Upper lobe of left lung (tissue), 4 donors: ENCODE measurements around the gene ZNF800.
"Not testable (repeated sequence)": the region's sequence is repeated elsewhere in the genome, so short reads cannot be mapped to it uniquely, and the experiment has no call there.

Experiments
- POLR2A ChIP-seq, 4 donors: fragments of 450-650 bp; IDR thresholded peaks; one replicate each; pipeline ENCODE4 v1.5.1; 2016 to 2017; ENCODE audit warnings: antibody characterized with exemption in 4 of 4, mild to moderate bottlenecking in 2 of 4
- TF ChIP-seq, protein P1 (sequence below), 6 experiments: fragments of 450-650 bp in 4 of 6; fragments of 200-600 bp in 2 of 6; sonication (generic) in 2 of 6; IDR thresholded peaks; one replicate each; pipeline ENCODE4 v1.5.1; 2016 to 2019; ENCODE audit warnings: antibody characterized with exemption in 6 of 6

DNA sequence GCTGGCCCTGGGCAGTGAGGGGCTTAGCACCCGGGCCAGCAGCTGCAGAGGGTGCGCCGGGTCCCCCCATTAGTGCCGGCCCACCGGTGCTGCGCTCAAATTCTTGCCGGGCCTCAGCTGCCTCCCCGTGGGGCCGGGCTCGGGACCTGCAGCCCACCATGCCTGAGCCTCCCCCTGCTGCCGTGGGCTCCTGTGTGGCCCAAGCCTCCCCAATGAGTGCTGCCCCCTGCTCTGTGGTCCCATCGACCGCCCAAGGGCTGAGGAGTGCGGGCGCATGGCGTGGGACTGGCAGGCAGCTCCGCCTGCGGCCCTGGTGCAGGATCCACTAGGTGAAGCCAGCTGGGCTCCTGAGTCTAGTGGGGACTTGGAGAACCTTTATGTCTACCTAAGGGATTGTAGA lies 36.8 kb upstream of the ZNF800 start:
- not testable (repeated sequence) for TF ChIP-seq POLR2A (IDR thresholded peaks at IDR 0.05)
- TF ChIP-seq, protein P1, sequence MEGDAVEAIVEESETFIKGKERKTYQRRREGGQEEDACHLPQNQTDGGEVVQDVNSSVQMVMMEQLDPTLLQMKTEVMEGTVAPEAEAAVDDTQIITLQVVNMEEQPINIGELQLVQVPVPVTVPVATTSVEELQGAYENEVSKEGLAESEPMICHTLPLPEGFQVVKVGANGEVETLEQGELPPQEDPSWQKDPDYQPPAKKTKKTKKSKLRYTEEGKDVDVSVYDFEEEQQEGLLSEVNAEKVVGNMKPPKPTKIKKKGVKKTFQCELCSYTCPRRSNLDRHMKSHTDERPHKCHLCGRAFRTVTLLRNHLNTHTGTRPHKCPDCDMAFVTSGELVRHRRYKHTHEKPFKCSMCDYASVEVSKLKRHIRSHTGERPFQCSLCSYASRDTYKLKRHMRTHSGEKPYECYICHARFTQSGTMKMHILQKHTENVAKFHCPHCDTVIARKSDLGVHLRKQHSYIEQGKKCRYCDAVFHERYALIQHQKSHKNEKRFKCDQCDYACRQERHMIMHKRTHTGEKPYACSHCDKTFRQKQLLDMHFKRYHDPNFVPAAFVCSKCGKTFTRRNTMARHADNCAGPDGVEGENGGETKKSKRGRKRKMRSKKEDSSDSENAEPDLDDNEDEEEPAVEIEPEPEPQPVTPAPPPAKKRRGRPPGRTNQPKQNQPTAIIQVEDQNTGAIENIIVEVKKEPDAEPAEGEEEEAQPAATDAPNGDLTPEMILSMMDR (IDR thresholded peaks at IDR 0.05), result not testable (repeated sequence)
